GM12801 (cell line): Measurements from ENCODE around the gene NKAIN2.

ENCODE experiments used
- CTCF ChIP-seq: IDR thresholded peaks from one replicate; pipeline ENCODE4 v1.5.1; 2011; ENCODE audit warnings: control low read depth; ENCODE audit not compliant: insufficient read length; ENCODE audit errors: extremely low read depth

Gene NKAIN2

GRCh38 chr6:124530926-124531325, 727.3 kb downstream of the NKAIN2 start:
- TF ChIP-seq CTCF = no peak

- TF ChIP-seq CTCF = no peak
These were observed 731.6 kb downstream of the NKAIN2 start for GRCh38 chr6:124535299-124535698.

- TF ChIP-seq CTCF = no peak
These were observed 732.1 kb downstream of the NKAIN2 start for GRCh38 chr6:124535746-124536145.

GRCh38 chr6:124536157-124536841, 732.6 kb downstream of the NKAIN2 start:
- no peak for TF ChIP-seq CTCF

- TF ChIP-seq CTCF = no peak
These were observed 733.2 kb downstream of the NKAIN2 start for GRCh38 chr6:124536842-124537191.

GRCh38 chr6:124539096-124539495, 735.4 kb downstream of the NKAIN2 start:
- no peak for TF ChIP-seq CTCF

- no peak for TF ChIP-seq CTCF
These were observed 737.9 kb downstream of the NKAIN2 start for GRCh38 chr6:124541573-124541972.

- TF ChIP-seq CTCF = no peak
These were observed 742.9 kb downstream of the NKAIN2 start for GRCh38 chr6:124546601-124547000.
